HEK293 (cell line): Measurements from ENCODE around the gene NAV2.

Experiments
- ZNF311 ChIP-seq: fragments of 450-650 bp; formaldehyde crosslinking; IDR thresholded peaks from 2 replicates; pipeline ENCODE4 v1.5.1; 2017; ENCODE audit warnings: missing biosample characterization, missing genetic modification characterization, borderline replicate concordance
- TF ChIP-seq, protein P1 (sequence below): fragments of 450-650 bp; formaldehyde crosslinking; IDR thresholded peaks from 2 replicates; pipeline ENCODE4 v1.5.1; 2016; ENCODE audit warnings: missing biosample characterization, missing genetic modification characterization
- TF ChIP-seq, protein P2 (sequence below): fragments of 450-650 bp; formaldehyde crosslinking; IDR thresholded peaks from 2 replicates; pipeline ENCODE4 v1.5.1; 2016; ENCODE audit warnings: missing biosample characterization, missing genetic modification characterization

DNA sequence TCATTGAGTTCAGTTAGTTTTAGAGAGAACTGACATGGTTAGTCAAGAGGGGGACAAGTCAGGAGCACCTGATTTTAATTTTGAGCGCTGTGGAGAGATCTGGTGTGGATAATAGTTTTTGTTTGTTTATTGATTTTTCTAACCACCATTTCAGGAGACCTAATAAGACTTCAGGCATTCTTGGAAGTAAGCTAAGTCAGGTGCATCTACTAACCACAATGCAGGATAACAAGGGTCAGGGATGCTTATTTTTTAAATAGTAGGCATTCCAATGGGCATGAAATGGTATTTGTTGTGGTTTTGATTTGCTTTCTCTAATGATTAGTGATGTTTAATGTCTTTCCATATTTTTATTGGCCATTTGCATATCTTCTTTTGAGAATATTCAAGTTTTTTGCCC lies 212.1 kb downstream of the NAV2 start:
- TF ChIP-seq, protein P1, sequence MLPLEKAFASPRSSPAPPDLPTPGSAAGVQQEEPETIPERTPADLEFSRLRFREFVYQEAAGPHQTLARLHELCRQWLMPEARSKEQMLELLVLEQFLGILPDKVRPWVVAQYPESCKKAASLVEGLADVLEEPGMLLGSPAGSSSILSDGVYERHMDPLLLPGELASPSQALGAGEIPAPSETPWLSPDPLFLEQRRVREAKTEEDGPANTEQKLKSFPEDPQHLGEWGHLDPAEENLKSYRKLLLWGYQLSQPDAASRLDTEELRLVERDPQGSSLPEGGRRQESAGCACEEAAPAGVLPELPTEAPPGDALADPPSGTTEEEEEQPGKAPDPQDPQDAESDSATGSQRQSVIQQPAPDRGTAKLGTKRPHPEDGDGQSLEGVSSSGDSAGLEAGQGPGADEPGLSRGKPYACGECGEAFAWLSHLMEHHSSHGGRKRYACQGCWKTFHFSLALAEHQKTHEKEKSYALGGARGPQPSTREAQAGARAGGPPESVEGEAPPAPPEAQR (tag by site-specific recombination), result no peak
- TF ChIP-seq ZNF311 (tag by site-specific recombination), result no peak
- TF ChIP-seq, protein P2, sequence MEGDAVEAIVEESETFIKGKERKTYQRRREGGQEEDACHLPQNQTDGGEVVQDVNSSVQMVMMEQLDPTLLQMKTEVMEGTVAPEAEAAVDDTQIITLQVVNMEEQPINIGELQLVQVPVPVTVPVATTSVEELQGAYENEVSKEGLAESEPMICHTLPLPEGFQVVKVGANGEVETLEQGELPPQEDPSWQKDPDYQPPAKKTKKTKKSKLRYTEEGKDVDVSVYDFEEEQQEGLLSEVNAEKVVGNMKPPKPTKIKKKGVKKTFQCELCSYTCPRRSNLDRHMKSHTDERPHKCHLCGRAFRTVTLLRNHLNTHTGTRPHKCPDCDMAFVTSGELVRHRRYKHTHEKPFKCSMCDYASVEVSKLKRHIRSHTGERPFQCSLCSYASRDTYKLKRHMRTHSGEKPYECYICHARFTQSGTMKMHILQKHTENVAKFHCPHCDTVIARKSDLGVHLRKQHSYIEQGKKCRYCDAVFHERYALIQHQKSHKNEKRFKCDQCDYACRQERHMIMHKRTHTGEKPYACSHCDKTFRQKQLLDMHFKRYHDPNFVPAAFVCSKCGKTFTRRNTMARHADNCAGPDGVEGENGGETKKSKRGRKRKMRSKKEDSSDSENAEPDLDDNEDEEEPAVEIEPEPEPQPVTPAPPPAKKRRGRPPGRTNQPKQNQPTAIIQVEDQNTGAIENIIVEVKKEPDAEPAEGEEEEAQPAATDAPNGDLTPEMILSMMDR (tag by site-specific recombination), result no peak
